ENCODE data around the gene RTL9.
"Not testable (repeated sequence)": the region's sequence is repeated elsewhere in the genome, so short reads cannot be mapped to it uniquely, and the experiment has no call there.

Gene RTL9

GRCh38 chrX:110404376-110404775 lies 45.7 kb downstream of the RTL9 start:
- DNase-seq (ENCODE audit: low read depth in 3 of 3) = no peak

- not testable (repeated sequence) for DNase-seq (ENCODE audit: low read depth in 3 of 3)
Observed at GRCh38 chrX:110406250-110406649, 47.6 kb downstream of the RTL9 start.

GRCh38 chrX:110406822-110407221 lies 48.2 kb downstream of the RTL9 start:
- no peak for DNase-seq (ENCODE audit: low read depth in 3 of 3)

GRCh38 chrX:110407910-110408545 lies 49.4 kb downstream of the RTL9 start:
- peak in 2 of 3 experiments; percentile 0 to 25 for DNase-seq (ENCODE audit: low read depth in 3 of 3)
